IMR-90 (cell line): ENCODE data around the gene GRM4. TPM values are rescaled to one million over a fixed set of nuclear protein-coding genes. Genes with fewer than 3 reads are reported as not detected.

Source experiments
- ATAC-seq: fragments of 200-7000 bp; cut with Tn5 transposase; 2 replicates; pipeline ENCODE4 v1.9.1; 2020; ENCODE audit warnings: low read depth, mild to moderate bottlenecking, moderate library complexity
- BruUV-seq: library from RNA; stranded (reverse); fragments of 400-500 nt; replicated peaks from 2 replicates; lab custom pipeline; 2021; lab: Mats Ljungman, UMichigan
- CTCF ChIA-PET: fragments of 300-600 bp; formaldehyde crosslinking; extraction: SDS; loops from one replicate; lab custom pipeline; 2021; ENCODE audit warnings: antibody characterized with exemption; lab: Yijun Ruan, JAX
- POLR2A ChIA-PET: fragments of 300-600 bp; sonication (Branson Sonifier 250); formaldehyde crosslinking; loops from one replicate; lab custom pipeline; 2022; ENCODE audit warnings: antibody characterized with exemption; ENCODE audit not compliant: unreplicated experiment; lab: Charles Lee
- DNase-seq: peaks from one replicate; pipeline ENCODE4 v3.0.0; 2013
- H2AFZ ChIP-seq: replicated peaks from 2 replicates; pipeline ENCODE3; 2013; ENCODE audit warnings: low read length, mild to moderate bottlenecking; ENCODE audit not compliant: poor library complexity
- H2AK5ac ChIP-seq: 2 replicates; pipeline ENCODE4 v1.6.1; 2013; ENCODE audit warnings: low read depth, low read length, inconsistent platforms
- H2AK9ac ChIP-seq: replicated peaks from 2 replicates; pipeline ENCODE3; 2013; ENCODE audit warnings: mild to moderate bottlenecking, low read depth, low read length, moderate library complexity; ENCODE audit not compliant: poor library complexity
- H2BK120ac ChIP-seq: 2 replicates; pipeline ENCODE4 v1.6.1; 2013; ENCODE audit warnings: low read depth, low read length, inconsistent platforms
- H2BK15ac ChIP-seq: 3 replicates; pipeline ENCODE4 v1.6.1; 2013; ENCODE audit warnings: low read depth, low read length, inconsistent platforms
- H2BK20ac ChIP-seq: 2 replicates; pipeline ENCODE4 v1.6.1; 2013; ENCODE audit warnings: low read depth, mild to moderate bottlenecking, inconsistent platforms, low read length, moderate library complexity
- H2BK5ac ChIP-seq: 2 replicates; pipeline ENCODE4 v1.6.1; 2013; ENCODE audit warnings: mild to moderate bottlenecking, low read depth, low read length, inconsistent platforms; ENCODE audit not compliant: poor library complexity, severe bottlenecking
- H3K14ac ChIP-seq: replicated peaks from 2 replicates; pipeline ENCODE4 v1.6.1; 2013; ENCODE audit warnings: low read depth, low read length, inconsistent platforms
- H3K18ac ChIP-seq: 2 replicates; pipeline ENCODE4 v1.6.1; 2013; ENCODE audit warnings: low read depth, low read length, control low read depth
- H3K23ac ChIP-seq: 2 replicates; pipeline ENCODE4 v1.6.1; 2013; ENCODE audit warnings: low read depth, low read length, inconsistent platforms
- H3K27ac ChIP-seq: 2 replicates; pipeline ENCODE4 v1.5.1; 2013; ENCODE audit warnings: mild to moderate bottlenecking, control low read depth, low read length; ENCODE audit not compliant: insufficient read depth
- H3K27me3 ChIP-seq: 2 replicates; pipeline ENCODE4 v1.6.1; 2013; ENCODE audit warnings: low read length; ENCODE audit not compliant: control insufficient read depth, insufficient read depth
- H3K36me3 ChIP-seq: 2 replicates; pipeline ENCODE4 v1.6.1; 2013; ENCODE audit warnings: low read length, mixed read lengths; ENCODE audit not compliant: control insufficient read depth, insufficient read depth
- H3K4ac ChIP-seq: 2 replicates; pipeline ENCODE4 v1.6.1; 2013; ENCODE audit warnings: low read depth, low read length, inconsistent platforms
- H3K4me1 ChIP-seq: 2 replicates; pipeline ENCODE4 v1.6.1; 2013; ENCODE audit warnings: low read length, mixed read lengths; ENCODE audit not compliant: control insufficient read depth, insufficient read depth
- H3K4me2 ChIP-seq: 2 replicates; pipeline ENCODE4 v1.6.1; 2013; ENCODE audit warnings: low read depth, mild to moderate bottlenecking, control low read depth, low read length, moderate library complexity
- H3K4me3 ChIP-seq: 2 replicates; pipeline ENCODE4 v1.5.1; 2013; ENCODE audit warnings: low read depth, mild to moderate bottlenecking, control low read depth, low read length, moderate library complexity; ENCODE audit not compliant: insufficient read depth
- H3K56ac ChIP-seq: 2 replicates; pipeline ENCODE4 v1.6.1; 2013; ENCODE audit warnings: low read length, inconsistent platforms; ENCODE audit not compliant: insufficient read depth; ENCODE audit errors: extremely low read depth
- H3K79me1 ChIP-seq, 2 experiments: 2 replicates each; pipeline ENCODE4 v1.6.1; 2013; ENCODE audit warnings: low read length in 2 of 2, inconsistent platforms in 1 of 2, low read depth in 1 of 2
- H3K9ac ChIP-seq: 2 replicates; pipeline ENCODE4 v1.6.1; 2013; ENCODE audit warnings: low read depth, low read length, control low read depth
- H3K9me1 ChIP-seq: 2 replicates; pipeline ENCODE4 v1.6.1; 2013; ENCODE audit warnings: low read length, inconsistent platforms; ENCODE audit not compliant: insufficient read depth
- H3K9me3 ChIP-seq: 2 replicates; pipeline ENCODE4 v1.6.1; 2013; ENCODE audit warnings: low read length; ENCODE audit not compliant: control insufficient read depth, insufficient read depth
- H4K20me1 ChIP-seq: 2 replicates; pipeline ENCODE4 v1.6.1; 2013; ENCODE audit warnings: low read length, inconsistent platforms; ENCODE audit not compliant: insufficient read depth
- H4K5ac ChIP-seq: 2 replicates; pipeline ENCODE4 v1.6.1; 2013; ENCODE audit warnings: mild to moderate bottlenecking, low read depth, low read length, control low read depth
- H4K8ac ChIP-seq, 2 experiments: 2 replicates each; pipeline ENCODE4 v1.6.1; 2013; ENCODE audit warnings: low read depth in 2 of 2, low read length in 2 of 2, control low read depth in 1 of 2, inconsistent platforms in 1 of 2
- H4K91ac ChIP-seq: 2 replicates; pipeline ENCODE4 v1.6.1; 2013; ENCODE audit warnings: low read depth, low read length, inconsistent platforms; ENCODE audit not compliant: insufficient read depth
- BHLHE40 ChIP-seq: fragments of 150-350 bp; IDR thresholded peaks from 2 replicates; pipeline ENCODE4 v1.6.1; 2016; ENCODE audit warnings: mild to moderate bottlenecking, low read depth, low read length
- CEBPB ChIP-seq: IDR thresholded peaks from 2 replicates; pipeline ENCODE4 v1.6.1; 2012; ENCODE audit warnings: low read depth, low read length, improper control_type of control experiment
- CHD1 ChIP-seq: IDR thresholded peaks from 2 replicates; pipeline ENCODE4 v1.6.1; 2012; ENCODE audit warnings: low read depth, low read length, improper control_type of control experiment
- CTCF ChIP-seq: conservative IDR thresholded peaks from 2 replicates; pipeline ENCODE4 v1.5.1; 2012; ENCODE audit warnings: mild to moderate bottlenecking, low read depth, low read length, improper control_type of control experiment
- FOS ChIP-seq: fragments of 150-350 bp; IDR thresholded peaks from 2 replicates; pipeline ENCODE4 v1.6.1; 2016; ENCODE audit warnings: low read depth, low read length
- MAFK ChIP-seq: IDR thresholded peaks from 2 replicates; pipeline ENCODE4 v1.6.1; 2012; ENCODE audit warnings: low read depth, low read length, improper control_type of control experiment
- MAZ ChIP-seq: IDR thresholded peaks from 2 replicates; pipeline ENCODE4 v1.6.1; 2012; ENCODE audit warnings: low read depth, mild to moderate bottlenecking, low read length, improper control_type of control experiment, moderate library complexity, borderline replicate concordance
- MXI1 ChIP-seq: IDR thresholded peaks from 2 replicates; pipeline ENCODE4 v1.6.1; 2012; ENCODE audit warnings: low read depth, mild to moderate bottlenecking, low read length, moderate library complexity, borderline replicate concordance
- NFE2L2 ChIP-seq: fragments of 150-350 bp; IDR thresholded peaks from 2 replicates; pipeline ENCODE4 v1.6.1; 2016; ENCODE audit warnings: low read depth, mild to moderate bottlenecking, low read length
- POLR2A ChIP-seq: IDR thresholded peaks from 2 replicates; pipeline ENCODE4 v1.6.1; 2012; ENCODE audit warnings: mild to moderate bottlenecking, low read depth, low read length
- RAD21 ChIP-seq: IDR thresholded peaks from 2 replicates; pipeline ENCODE4 v1.6.1; 2012; ENCODE audit warnings: low read length, improper control_type of control experiment
- RCOR1 ChIP-seq: IDR thresholded peaks from 2 replicates; pipeline ENCODE4 v1.6.1; 2012; ENCODE audit warnings: mild to moderate bottlenecking, low read length, improper control_type of control experiment; ENCODE audit not compliant: insufficient replicate concordance
- RFX5 ChIP-seq: IDR thresholded peaks from 2 replicates; pipeline ENCODE4 v1.8.0; 2012; ENCODE audit warnings: low read depth, mild to moderate bottlenecking, low read length, moderate library complexity
- SMC3 ChIP-seq: fragments of 150-350 bp; IDR thresholded peaks from 2 replicates; pipeline ENCODE4 v1.6.1; 2016; ENCODE audit warnings: low read depth, mild to moderate bottlenecking, antibody characterized with exemption, low read length, moderate library complexity
- WGBS, 2 experiments: methylation state at CpG; one replicate each; pipeline versions ENCODE4 v1.1.5 to v1.1.7; 2013; ENCODE audit warnings: missing lambda C conversion rate in 2 of 2; ENCODE audit not compliant: insufficient read length in 1 of 2; ENCODE audit errors: extremely low coverage in 2 of 2; 5-methylcytosine and 5-hydroxymethylcytosine counted together
- dilution Hi-C: fragments of 300-500 bp; cut with HindIII; formaldehyde crosslinking; loops from one replicate; pipeline ENCODE4 v1.14.3; 2018; ENCODE audit warnings: low sequenced_read_pairs; ENCODE audit not compliant: unreplicated experiment
- in situ Hi-C: fragments of 300-500 bp; cut with MboI; formaldehyde crosslinking; loops from 3 replicates; pipeline ENCODE4 v1.14.3; 2019; ENCODE audit warnings: low sequenced_read_pairs, inconsistent platforms, mixed read lengths
- intact Hi-C: fragments of 100-400 bp; cut with micrococcal nuclease; formaldehyde crosslinking; loops from 2 replicates; pipeline ENCODE4 v1.10.0; 2022
- polyA plus RNA-seq, 3 experiments: library from polyadenylated mRNA; depleted of rRNA; stranded (reverse); fragments of >200 nt; gene quantifications; 2 replicates each; pipeline ENCODE4 v1.2.3, GENCODE V29; 2012; ENCODE audit warnings: low replicate concordance in 1 of 3
- total RNA-seq: library from RNA; depleted of rRNA; stranded (reverse); fragments of >200 nt; gene quantifications from 2 replicates; pipeline ENCODE4 v1.2.3, GENCODE V29; 2012
- TF ChIP-seq, protein P1 (sequence below): fragments of 150-350 bp; IDR thresholded peaks from 2 replicates; pipeline ENCODE4 v1.6.1; 2016; ENCODE audit warnings: low read depth, mild to moderate bottlenecking, low read length, moderate library complexity, borderline replicate concordance
- TF ChIP-seq, protein P2 (sequence below): fragments of 150-350 bp; IDR thresholded peaks from 2 replicates; pipeline ENCODE4 v1.6.1; 2017; ENCODE audit warnings: mild to moderate bottlenecking, antibody characterized with exemption, low read length, low read depth

Gene GRM4
- total and polyA plus RNA-seq, 2 of the 4 experiments (the other 2 are of a cell fraction), result 0.02 TPM; not detected in 1

- POLR2A ChIA-PET, result no interaction called here
- no peak overlapping the region for H3K4me2 ChIP-seq
- intact Hi-C loops, result no loop called here
- peaks cover 10% of the 10 kb centered on the region for H3K9me1 ChIP-seq
- dilution Hi-C loops, result no loop called here
- H2AK9ac ChIP-seq, result peak overlapping the region; percentile 61
- H3K14ac ChIP-seq, result no peak overlapping the region
- ATAC-seq, result no peak
- H2BK120ac ChIP-seq, result no peak overlapping the region
- no peak overlapping the region for H3K56ac ChIP-seq
- no peak overlapping the region for H4K8ac ChIP-seq
- WGBS, 2 experiments, result 91% methylated on average over 2 of the region's 3 CpGs; no CpG with 5 or more reads in 1 of the 2 experiments
- H3K36me3 ChIP-seq, result no peaks in the 10 kb centered on the region
- H3K18ac ChIP-seq, result no peak overlapping the region
- no peaks in the 10 kb centered on the region for H3K9me3 ChIP-seq
- CTCF ChIA-PET, result no interaction called here
- H2BK20ac ChIP-seq, result no peak overlapping the region
- no peaks in the 10 kb centered on the region for H3K79me1 ChIP-seq
- no peak overlapping the region for H3K23ac ChIP-seq
- DNase-seq, result no peak
- H4K20me1 ChIP-seq, result no peaks in the 10 kb centered on the region
- H3K27me3 ChIP-seq, result peaks cover 32% of the 10 kb centered on the region
- H2BK5ac ChIP-seq, result peak overlapping the region; percentile 84
- H2BK15ac ChIP-seq, result no peak overlapping the region
- no peak overlapping the region for H3K4me3 ChIP-seq
- no peak overlapping the region for H3K9ac ChIP-seq
- H3K27ac ChIP-seq, result no peak overlapping the region
- peak overlapping the region; percentile 11 for H2AFZ ChIP-seq
- no peak overlapping the region for H4K5ac ChIP-seq
- no peak for TF ChIP-seq NFE2L2
- no peak for TF ChIP-seq MAZ
- TF ChIP-seq CHD1, result no peak
- no peak for TF ChIP-seq CTCF
- no peak for TF ChIP-seq BHLHE40
- TF ChIP-seq FOS, result no peak
- TF ChIP-seq SMC3, result no peak
- no peak for TF ChIP-seq MAFK
- TF ChIP-seq, protein P1, sequence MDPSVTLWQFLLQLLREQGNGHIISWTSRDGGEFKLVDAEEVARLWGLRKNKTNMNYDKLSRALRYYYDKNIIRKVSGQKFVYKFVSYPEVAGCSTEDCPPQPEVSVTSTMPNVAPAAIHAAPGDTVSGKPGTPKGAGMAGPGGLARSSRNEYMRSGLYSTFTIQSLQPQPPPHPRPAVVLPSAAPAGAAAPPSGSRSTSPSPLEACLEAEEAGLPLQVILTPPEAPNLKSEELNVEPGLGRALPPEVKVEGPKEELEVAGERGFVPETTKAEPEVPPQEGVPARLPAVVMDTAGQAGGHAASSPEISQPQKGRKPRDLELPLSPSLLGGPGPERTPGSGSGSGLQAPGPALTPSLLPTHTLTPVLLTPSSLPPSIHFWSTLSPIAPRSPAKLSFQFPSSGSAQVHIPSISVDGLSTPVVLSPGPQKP, result no peak
- no peak for TF ChIP-seq POLR2A
- TF ChIP-seq MXI1, result no peak
- TF ChIP-seq RFX5, result no peak
- TF ChIP-seq RCOR1, result no peak
- TF ChIP-seq, protein P2, sequence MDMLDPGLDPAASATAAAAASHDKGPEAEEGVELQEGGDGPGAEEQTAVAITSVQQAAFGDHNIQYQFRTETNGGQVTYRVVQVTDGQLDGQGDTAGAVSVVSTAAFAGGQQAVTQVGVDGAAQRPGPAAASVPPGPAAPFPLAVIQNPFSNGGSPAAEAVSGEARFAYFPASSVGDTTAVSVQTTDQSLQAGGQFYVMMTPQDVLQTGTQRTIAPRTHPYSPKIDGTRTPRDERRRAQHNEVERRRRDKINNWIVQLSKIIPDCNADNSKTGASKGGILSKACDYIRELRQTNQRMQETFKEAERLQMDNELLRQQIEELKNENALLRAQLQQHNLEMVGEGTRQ, result no peak
- TF ChIP-seq RAD21, result no peak
- no peak for TF ChIP-seq CEBPB
- no peak overlapping the region for H3K4ac ChIP-seq
- H3K4me1 ChIP-seq, result no peaks in the 10 kb centered on the region
- H4K91ac ChIP-seq, result no peak overlapping the region
- in situ Hi-C loops, result no loop called here
- BruUV-seq, result no TSS peak
- H2AK5ac ChIP-seq, result no peak overlapping the region
Measured at GRCh38 chr6:34071136-34071883, 74.6 kb downstream of the GRM4 start.
